Erythroblast (primary cell): ENCODE data around the gene LTF.
"Not testable (repeated sequence)": the region's sequence is repeated elsewhere in the genome, so short reads cannot be mapped to it uniquely, and the experiment has no call there.

Experiments used
- DNase-seq, 2 experiments: peaks; one replicate each; lab custom pipeline; 2025; lab: John Stamatoyannopoulos, UW
- GATA1 ChIP-seq: IDR thresholded peaks from 2 replicates; pipeline ENCODE4 v1.6.1; 2011; ENCODE audit warnings: low read depth, mild to moderate bottlenecking, control low read depth, low read length, moderate library complexity
- POLR2A ChIP-seq: IDR thresholded peaks from 2 replicates; pipeline ENCODE4 v1.6.1; 2011; ENCODE audit warnings: mild to moderate bottlenecking, low read length

The LTF gene

DNA sequence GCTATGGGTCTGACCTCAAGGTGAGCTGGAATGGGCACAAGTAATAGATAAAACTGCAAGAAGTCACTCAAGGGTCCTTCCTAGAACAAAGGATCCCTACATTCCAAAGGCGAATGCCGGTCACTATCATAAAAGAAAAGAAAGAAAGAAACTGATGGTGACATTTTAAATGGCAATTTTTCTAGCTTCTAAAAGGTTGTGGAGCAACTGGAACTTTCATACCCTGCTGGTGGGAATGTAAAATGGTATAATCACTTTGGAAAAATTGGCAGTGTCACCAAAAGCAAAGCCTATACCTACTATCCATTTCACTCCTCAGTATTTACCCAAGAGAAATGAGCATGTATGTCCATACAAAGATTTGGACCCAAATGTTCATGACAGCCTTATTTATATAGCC, 53.4 kb downstream of the LTF start:
- TF ChIP-seq POLR2A, result no peak
- TF ChIP-seq GATA1, result no peak
- no peak for DNase-seq

DNA sequence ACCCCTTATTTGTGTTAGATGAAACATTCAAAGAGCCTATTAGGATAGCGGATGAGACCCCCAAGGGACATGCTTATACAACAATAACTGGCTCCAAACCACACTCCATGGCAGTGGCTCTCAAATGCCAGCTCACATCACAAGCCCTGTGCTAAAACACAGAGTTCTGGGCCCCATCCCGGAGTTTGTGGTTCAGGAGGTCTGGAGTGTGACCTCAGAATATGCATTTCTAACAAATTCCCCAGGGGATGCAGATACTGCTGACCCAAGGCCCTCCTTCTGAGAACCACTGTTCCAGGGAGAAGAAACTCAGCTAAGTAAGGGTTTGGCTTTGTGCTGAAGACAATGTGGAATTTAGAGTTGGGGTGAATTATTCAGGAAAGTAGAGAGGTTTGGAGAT, 54.0 kb downstream of the LTF start:
- no peak for TF ChIP-seq GATA1
- TF ChIP-seq POLR2A, result peak; percentile 32

GRCh38 chr3:46409739-46410489, 54.8 kb downstream of the LTF start:
- TF ChIP-seq GATA1, result no peak
- no peak for DNase-seq

More for the DNA sequence above, 54.0 kb downstream of the LTF start:
- no peak for DNase-seq

- TF ChIP-seq GATA1 (no peak), POLR2A (no peak)
- DNase-seq, result peak; percentile 19 to 33
These were observed 55.9 kb downstream of the LTF start for GRCh38 chr3:46408853-46409252.

DNA sequence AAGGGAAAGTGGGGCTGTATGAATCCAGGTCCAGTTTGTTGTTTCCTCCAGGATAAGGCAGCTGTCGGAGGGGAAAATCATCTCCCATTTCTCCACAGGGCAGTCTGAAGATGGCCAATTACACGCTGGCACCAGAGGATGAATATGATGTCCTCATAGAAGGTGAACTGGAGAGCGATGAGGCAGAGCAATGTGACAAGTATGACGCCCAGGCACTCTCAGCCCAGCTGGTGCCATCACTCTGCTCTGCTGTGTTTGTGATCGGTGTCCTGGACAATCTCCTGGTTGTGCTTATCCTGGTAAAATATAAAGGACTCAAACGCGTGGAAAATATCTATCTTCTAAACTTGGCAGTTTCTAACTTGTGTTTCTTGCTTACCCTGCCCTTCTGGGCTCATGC, 56.7 kb downstream of the LTF start:
- peak; percentile 28 to 65 for DNase-seq
- TF ChIP-seq GATA1 (no peak), POLR2A (no peak)

GRCh38 chr3:46406788-46407611, 57.7 kb downstream of the LTF start, which contains the start of the genes CCR5AS and CCRL2:
Gene CCR5AS, minus strand, starts transcription at chr3:46407066.
Gene CCRL2, plus strand, starts transcription at chr3:46407259. Its CDS starts 821 bp downstream, at chr3:46408080.
- DNase-seq, result peak; percentile 96 to 98
- TF ChIP-seq POLR2A, result peak; percentile 91
- peak; percentile 24 for TF ChIP-seq GATA1

DNA sequence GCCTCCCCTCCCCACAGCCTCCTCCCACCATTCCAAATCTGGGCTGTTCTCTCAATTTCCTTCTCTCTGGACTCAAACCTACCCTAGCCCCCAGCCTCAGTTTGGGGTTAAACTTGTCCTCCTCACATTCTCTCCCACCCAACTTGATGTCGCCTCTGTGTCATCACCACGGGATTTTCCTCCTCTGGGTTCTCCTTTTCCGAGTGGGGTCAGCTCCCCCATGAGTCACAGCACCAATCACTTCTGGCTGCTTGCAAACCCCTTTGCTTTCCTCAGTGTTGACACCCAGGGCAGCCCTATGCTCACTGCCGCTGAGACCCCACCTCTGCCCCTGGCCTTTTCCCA, 58.3 kb downstream of the LTF start:
- peak in 1 of 2 experiments; percentile 67 for DNase-seq
- TF ChIP-seq POLR2A (no peak), GATA1 (no peak)

DNA sequence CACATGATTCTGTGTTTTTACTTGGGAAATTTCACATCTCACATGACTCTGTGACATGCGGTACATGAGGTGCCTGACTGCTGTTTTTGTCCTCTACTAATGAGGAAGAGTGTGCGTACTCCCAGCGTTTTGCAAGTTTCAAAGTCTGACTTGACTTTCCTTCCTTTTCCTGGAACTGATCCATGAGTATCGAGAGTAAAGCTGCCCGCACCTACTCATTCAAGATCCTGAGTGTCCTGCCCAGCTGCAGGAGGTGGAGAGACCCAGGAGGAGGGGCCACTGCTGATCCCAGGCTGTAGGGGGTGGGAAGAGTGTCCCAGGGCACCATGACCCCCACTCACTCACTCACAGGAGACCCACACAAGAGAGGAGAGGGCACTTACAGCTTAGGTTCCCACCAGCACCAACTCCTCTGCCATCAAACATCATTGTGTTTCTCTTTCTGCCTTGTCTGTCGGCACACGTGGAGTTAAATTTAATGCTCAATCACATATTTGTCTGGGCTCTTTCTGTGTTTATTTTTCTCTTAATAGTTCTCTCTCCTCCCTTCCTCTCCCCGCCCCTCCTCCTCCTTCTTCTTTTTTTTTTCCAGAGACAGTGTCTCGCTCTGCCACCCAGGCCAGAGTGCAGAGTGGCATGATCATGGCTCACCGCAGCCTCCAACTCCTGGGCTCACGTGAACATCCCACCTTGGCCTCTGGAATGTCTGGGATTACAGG, 59.2 kb downstream of the LTF start:
- TF ChIP-seq POLR2A (no peak), GATA1 (no peak)

DNA sequence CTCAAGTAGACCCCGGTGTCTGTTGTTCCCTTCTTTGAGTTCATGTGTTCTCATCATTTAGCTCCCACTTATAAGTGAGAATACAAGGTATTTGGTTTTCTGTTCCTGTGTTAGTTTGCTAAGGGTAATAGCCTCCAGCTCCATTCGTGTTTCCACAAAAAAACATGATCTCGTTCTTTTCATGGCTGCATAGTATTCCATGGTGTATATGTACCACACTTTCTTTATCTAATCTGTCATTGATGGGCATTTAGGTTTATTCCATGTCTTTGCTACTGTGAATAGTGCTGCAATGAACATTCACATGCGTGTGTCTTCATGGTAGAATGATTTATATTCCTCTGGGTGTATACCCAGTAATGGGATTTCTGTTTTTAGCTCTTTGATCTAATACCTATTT, 61.8 kb downstream of the LTF start:
- not testable (repeated sequence) for DNase-seq

More for the DNA sequence above, 59.2 kb downstream of the LTF start:
- no peak for DNase-seq

- no peak for DNase-seq
- no peak for TF ChIP-seq GATA1
These were observed 63.1 kb downstream of the LTF start for GRCh38 chr3:46401579-46401978.

- DNase-seq, result no peak
- TF ChIP-seq POLR2A (no peak), GATA1 (no peak)
These were observed 63.9 kb downstream of the LTF start for GRCh38 chr3:46400846-46401245.

GRCh38 chr3:46400000-46400734, 64.5 kb downstream of the LTF start:
- DNase-seq, result peak; percentile 73 to 76
- TF ChIP-seq GATA1, result no peak
- TF ChIP-seq POLR2A, result peak; percentile 33

GRCh38 chr3:46399557-46399956, 65.1 kb downstream of the LTF start:
- DNase-seq, result peak in 1 of 2 experiments; percentile 29
- TF ChIP-seq POLR2A, result no peak
- TF ChIP-seq GATA1, result no peak
